Measurements from ENCODE around the gene SUSD3.

Gene SUSD3

GRCh38 chr9:93039976-93040375 lies 18.5 kb upstream of the SUSD3 start:
- no peaks in the 10 kb centered on the region for H3K27me3 ChIP-seq (ENCODE audit: insufficient read depth, low read depth, severe bottlenecking)
- no peak overlapping the region for H3K4me3 ChIP-seq (ENCODE audit: low read depth, low read length)
- no peaks in the 10 kb centered on the region for H3K9me3 ChIP-seq (ENCODE audit: severe bottlenecking)
- no peak for DNase-seq
- no peak for TF ChIP-seq CTCF (IDR thresholded peaks at IDR 0.05; ENCODE audit: low read depth, low read length)
- no peak overlapping the region for H3K27ac ChIP-seq
- H3K36me3 ChIP-seq: no peaks in the 10 kb centered on the region

- no peak for DNase-seq
Observed at GRCh38 chr9:93040409-93040808, 18.1 kb upstream of the SUSD3 start.

GRCh38 chr9:93041108-93041802 lies 17.2 kb upstream of the SUSD3 start:
- no peak overlapping the region for H3K4me3 ChIP-seq (ENCODE audit: low read depth, low read length)
- no peak for TF ChIP-seq CTCF (IDR thresholded peaks at IDR 0.05; ENCODE audit: low read depth, low read length)
- no peak for DNase-seq
- no peaks in the 10 kb centered on the region for H3K9me3 ChIP-seq (ENCODE audit: severe bottlenecking)
- no peaks in the 10 kb centered on the region for H3K27me3 ChIP-seq (ENCODE audit: insufficient read depth, low read depth, severe bottlenecking)
- no peak overlapping the region for H3K27ac ChIP-seq
- H3K36me3 ChIP-seq: no peaks in the 10 kb centered on the region

More at GRCh38 chr9:93040409-93040808, 18.1 kb upstream of the SUSD3 start:
- Histone ChIP-seq H3K4me3 (ENCODE audit: low read depth, low read length) (no peak overlapping the region), H3K36me3 (no peaks in the 10 kb centered on the region), H3K27me3 (ENCODE audit: insufficient read depth, low read depth, severe bottlenecking) (no peaks in the 10 kb centered on the region), H3K9me3 (ENCODE audit: severe bottlenecking) (no peaks in the 10 kb centered on the region), H3K27ac (no peak overlapping the region)
- TF ChIP-seq CTCF (IDR thresholded peaks at IDR 0.05; ENCODE audit: low read depth, low read length): no peak

- no peak for DNase-seq
- TF ChIP-seq CTCF (IDR thresholded peaks at IDR 0.05; ENCODE audit: low read depth, low read length): no peak
- H3K9me3 ChIP-seq (ENCODE audit: severe bottlenecking): no peaks in the 10 kb centered on the region
- no peak overlapping the region for H3K4me3 ChIP-seq (ENCODE audit: low read depth, low read length)
- no peak overlapping the region for H3K27ac ChIP-seq
- no peaks in the 10 kb centered on the region for H3K36me3 ChIP-seq
- H3K27me3 ChIP-seq (ENCODE audit: insufficient read depth, low read depth, severe bottlenecking): no peaks in the 10 kb centered on the region
Observed at GRCh38 chr9:93043122-93043521, 15.4 kb upstream of the SUSD3 start.

- TF ChIP-seq CTCF (IDR thresholded peaks at IDR 0.05; ENCODE audit: low read depth, low read length): no peak
Observed at GRCh38 chr9:93045521-93045920, 13.0 kb upstream of the SUSD3 start.

More at GRCh38 chr9:93045521-93045920, 13.0 kb upstream of the SUSD3 start:
- H3K27ac ChIP-seq: no peak overlapping the region
- H3K36me3 ChIP-seq: no peaks in the 10 kb centered on the region
- H3K27me3 ChIP-seq (ENCODE audit: insufficient read depth, low read depth, severe bottlenecking): no peaks in the 10 kb centered on the region
- H3K9me3 ChIP-seq (ENCODE audit: severe bottlenecking): no peaks in the 10 kb centered on the region
- no peak for DNase-seq
- no peak overlapping the region for H3K4me3 ChIP-seq (ENCODE audit: low read depth, low read length)

Measured in WERI-Rb-1 (cell line).